Myocyte (in vitro differentiated cells): Measurements from ENCODE around the gene CYB5R4. TPM values are rescaled to one million over a fixed set of nuclear protein-coding genes. Genes with fewer than 3 reads are reported as not detected.
A peak's percentile ranks its signal among the peaks of the same experiment; 100 is the strongest.

Experiments
- DNase-seq: peaks from one replicate; pipeline ENCODE4 v3.0.0-alpha.2; 2012; ENCODE audit warnings: low read depth
- polyA plus RNA-seq: library from polyadenylated mRNA; unstranded; fragments of >200 nt; gene quantifications from one replicate; pipeline ENCODE4 v1.2.1, GENCODE V29; 2012; ENCODE audit warnings: missing spikeins
- total RNA-seq: library from RNA; depleted of rRNA; stranded (reverse); fragments of >200 nt; gene quantifications from 2 replicates; pipeline ENCODE4 v1.2.3, GENCODE V29; 2014

The CYB5R4 gene
- total RNA-seq: 17.7 and 24.6 TPM in 2 replicates
- 8.2 TPM for polyA plus RNA-seq

GRCh38 chr6:83859410-83860358 is at the start of gene CYB5R4:
TSS of gene CYB5R4 (plus strand) at chr6:83859689. CDS start at chr6:83859783, 94 bp downstream.
- DNase-seq: peak; percentile 98

- DNase-seq: no peak
These were observed 46.9 kb upstream of the CYB5R4 start for GRCh38 chr6:83812595-83812994.

- DNase-seq: peak; percentile 14
These were observed 43.7 kb upstream of the CYB5R4 start for GRCh38 chr6:83815631-83816272.

GRCh38 chr6:83822629-83823169 is 36.8 kb upstream of the CYB5R4 start:
- no peak for DNase-seq

DNA sequence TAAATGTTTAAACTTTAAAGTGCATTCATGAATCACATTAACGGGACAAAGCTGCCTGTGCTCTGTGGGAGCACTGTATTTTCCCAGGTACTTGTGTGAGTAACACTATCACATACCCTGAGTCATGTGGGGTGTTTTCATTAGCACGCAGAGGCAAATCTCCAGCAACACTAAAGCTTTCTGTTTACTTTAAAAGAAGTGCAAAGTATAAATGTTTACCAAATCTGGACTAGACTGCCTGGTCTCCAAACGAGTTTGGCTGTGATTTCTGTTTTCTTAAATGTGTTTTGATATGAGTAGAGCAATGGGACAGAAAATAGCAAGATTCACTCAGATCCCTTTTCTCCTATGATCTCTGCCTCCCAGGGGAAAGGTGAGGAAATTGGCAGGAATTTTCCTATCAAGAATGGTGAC is 35.1 kb upstream of the CYB5R4 start:
- DNase-seq: no peak

DNA sequence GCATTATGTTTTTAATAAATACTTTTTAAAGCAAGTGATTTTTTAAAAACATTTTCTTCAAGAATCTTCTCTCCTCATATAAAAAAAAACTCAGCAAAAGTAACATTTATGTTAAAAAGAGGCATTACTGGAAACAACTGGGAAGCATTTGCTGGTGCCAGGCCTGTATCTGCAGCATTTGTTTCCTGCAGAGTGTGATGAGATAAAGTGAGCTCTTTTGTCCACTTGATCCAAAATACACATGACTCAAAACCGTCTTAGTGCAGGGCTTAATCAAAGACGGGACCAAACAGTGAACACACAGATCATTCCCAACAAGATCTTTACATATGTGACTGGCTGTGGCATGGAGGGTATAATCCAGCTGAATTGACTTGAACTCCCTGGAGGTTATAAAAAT is 34.7 kb upstream of the CYB5R4 start:
- no peak for DNase-seq

DNA sequence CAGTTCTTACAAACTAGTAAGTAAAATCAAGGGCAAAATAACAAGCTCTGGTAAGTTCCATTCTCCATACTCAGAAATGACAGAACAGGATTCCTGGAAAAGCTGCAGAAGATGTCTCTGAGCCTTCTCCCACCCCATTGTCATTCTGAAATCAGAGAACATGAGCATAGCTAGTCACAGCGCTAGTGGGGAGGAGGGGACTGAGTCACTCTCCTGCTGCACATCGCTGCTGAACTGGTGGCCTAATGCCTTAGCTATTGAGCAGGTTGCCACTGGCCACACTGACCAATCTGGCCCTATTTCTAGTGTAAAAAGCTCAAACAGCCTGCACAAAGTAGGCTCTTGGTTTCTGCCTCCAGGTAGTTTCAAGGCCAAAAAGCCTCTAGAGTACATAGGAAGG is 32.4 kb upstream of the CYB5R4 start:
- DNase-seq: no peak

- DNase-seq: peak; percentile 40
These were observed 20.8 kb upstream of the CYB5R4 start for GRCh38 chr6:83838727-83839126.

DNA sequence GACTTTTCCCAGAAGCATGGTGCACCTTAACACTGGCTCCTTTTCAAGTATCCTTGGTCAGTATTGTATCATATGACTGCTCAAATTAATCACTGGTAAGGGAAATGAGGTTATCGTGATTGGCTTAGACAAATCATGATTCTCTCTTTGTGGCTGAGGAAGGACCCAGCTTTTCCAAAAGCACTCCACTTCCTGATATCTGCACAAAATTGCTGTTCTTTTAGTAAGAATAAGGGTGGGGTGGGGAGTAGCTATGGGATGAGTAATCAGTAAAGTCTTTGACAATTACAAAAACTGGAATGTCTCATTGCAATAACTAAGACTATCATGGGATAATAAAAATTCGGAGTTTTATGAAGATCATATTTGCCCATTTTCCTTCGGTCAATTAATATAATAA is 15.3 kb upstream of the CYB5R4 start:
- DNase-seq: no peak

DNA sequence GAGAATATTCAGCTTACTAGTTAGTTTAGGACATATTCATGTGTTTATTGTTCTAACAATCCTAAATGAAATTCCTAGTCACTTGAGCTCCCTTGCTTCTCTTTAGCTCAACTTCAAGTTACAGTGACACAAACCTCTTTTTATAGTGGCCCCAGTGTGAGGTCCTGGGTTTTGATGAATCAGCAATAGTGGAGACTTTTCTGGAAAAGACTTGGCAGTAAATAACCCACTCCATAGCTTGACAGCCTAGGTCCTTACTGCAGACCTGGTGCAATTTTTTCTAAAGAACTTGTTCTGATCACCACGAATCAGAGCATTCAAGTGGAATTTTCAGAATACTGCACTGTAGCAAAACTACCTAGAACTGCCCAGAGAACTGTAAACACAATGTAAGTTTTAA is 13.2 kb upstream of the CYB5R4 start:
- DNase-seq: no peak

- no peak for DNase-seq
These were observed 12.3 kb upstream of the CYB5R4 start for GRCh38 chr6:83847179-83847578.

DNA sequence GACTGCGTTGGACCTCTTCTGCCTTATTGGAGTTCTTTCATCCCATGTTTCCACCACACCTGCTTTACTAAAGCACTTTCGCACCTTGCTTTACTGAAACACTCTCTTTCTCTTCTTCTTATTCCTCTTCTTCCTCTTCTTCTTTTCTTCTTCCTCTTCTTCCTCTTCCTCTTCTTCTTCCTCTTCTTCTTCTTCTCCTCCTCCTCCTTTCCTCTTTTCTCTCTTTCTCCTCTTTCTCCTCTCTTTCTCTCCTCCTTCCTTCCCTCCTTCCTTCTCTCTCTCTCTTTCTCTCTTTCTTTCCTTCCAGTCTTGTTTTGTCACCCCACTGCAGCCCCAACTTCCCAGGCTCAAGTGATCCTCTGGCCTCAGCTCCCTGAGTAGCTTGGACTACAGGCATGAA is 10.4 kb upstream of the CYB5R4 start:
- no peak for DNase-seq

GRCh38 chr6:83849610-83850009 is 9.9 kb upstream of the CYB5R4 start:
- DNase-seq: no peak

- DNase-seq: no peak
These were observed 6.8 kb upstream of the CYB5R4 start for GRCh38 chr6:83852528-83853177.

- DNase-seq: peak; percentile 14
These were observed 6.1 kb upstream of the CYB5R4 start, which contains the start of gene RIPPLY2 for GRCh38 chr6:83853178-83854000. TSS of gene RIPPLY2 (plus strand) at chr6:83853360. CDS start at chr6:83853417, 57 bp downstream.

DNA sequence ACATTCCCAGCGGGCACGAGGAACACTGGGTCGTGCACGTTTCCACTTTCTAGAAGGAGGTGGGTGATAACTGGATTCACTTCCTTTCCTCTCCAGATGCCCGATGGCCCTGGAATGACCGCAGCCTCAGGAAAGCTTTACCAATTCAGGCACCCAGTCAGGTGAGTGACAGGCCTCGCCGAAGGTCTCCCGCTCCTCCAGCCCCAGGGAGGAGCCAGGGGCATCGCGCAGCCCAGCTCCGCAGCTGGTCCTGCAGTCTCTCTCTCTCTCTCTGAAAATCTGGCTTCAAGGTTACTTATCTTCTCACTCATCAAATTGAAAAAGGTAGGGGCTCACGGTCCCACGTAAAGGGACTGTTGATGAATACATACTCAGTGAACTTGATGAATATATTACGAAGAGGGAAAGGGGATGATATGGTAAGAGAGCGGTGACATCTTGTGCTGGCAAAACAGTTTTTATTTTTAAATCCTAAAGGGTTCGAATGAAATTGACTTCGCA is 5.4 kb upstream of the CYB5R4 start:
- DNase-seq: no peak

DNA sequence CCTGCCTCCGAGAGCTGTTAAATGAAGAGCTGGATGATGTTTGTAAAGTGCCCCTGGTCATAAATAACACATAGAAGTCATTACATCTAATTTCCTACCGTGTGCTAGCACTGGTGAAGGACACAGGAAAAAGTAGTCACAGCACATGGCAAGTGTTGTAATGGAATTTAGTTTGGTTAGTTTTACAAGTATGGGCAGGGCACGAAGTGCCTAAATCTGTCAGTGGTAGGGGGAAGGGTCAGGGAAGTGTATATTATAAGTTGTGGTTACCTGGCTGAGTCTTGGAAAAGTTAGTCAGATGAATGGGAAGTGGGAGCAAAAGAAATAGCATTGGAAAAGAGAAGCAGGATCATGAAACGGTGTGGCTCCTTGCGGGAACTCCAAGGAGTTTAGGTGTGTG is 4.7 kb upstream of the CYB5R4 start:
- no peak for DNase-seq

DNA sequence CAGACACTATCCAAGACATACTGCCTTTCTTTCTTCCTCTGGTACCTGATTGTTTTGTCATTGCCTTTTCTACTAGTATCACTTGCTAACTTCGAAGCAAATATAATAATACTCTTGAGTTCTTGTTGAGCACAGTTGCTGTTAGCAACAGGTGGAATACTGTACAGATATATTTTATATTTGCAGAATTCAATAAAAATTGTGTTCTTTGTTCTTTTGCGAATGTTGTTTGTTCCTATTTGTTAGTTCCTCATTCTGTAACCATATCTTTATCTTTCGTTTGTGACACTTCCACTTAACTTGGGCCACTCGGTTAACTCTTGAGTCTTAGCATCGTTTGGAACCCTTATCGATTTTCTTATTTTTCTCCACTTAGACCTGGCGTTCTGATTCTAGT is 868 bp downstream of the CYB5R4 start:
- DNase-seq: no peak

GRCh38 chr6:83860782-83861495 is 1.4 kb downstream of the CYB5R4 start:
- no peak for DNase-seq
